ENCODE results near the gene PCNX3.

GRCh38 chr11:65593518-65594414 lies 21.8 kb upstream of the PCNX3 start:
- no peak for TF ChIP-seq POU2F2 (IDR thresholded peaks at IDR 0.05; ENCODE audit: low read depth, low read length)
- TF ChIP-seq POLR2A (IDR thresholded peaks at IDR 0.05; ENCODE audit: low read depth, low read length), result no peak
- TF ChIP-seq TAF1 (IDR thresholded peaks at IDR 0.05; ENCODE audit: low read depth, low read length), result no peak
- no peak for TF ChIP-seq POLR2AphosphoS5 (IDR thresholded peaks at IDR 0.05; ENCODE audit: low read depth, low read length)
